ENCODE measurements around the gene CDC27.
"Not testable (repeated sequence)": the region's sequence is repeated elsewhere in the genome, so short reads cannot be mapped to it uniquely, and the experiment has no call there.

The CDC27 gene

GRCh38 chr17:47176389-47176826 lies 12.7 kb downstream of the CDC27 start:
- Histone ChIP-seq H3K36me3 (ENCODE audit: control insufficient read depth, insufficient read depth, low read length) (peaks cover 4% of the 10 kb centered on the region), H3K27me3 (replicated peaks; ENCODE audit: control insufficient read depth, insufficient read depth, low read length) (no peaks in the 10 kb centered on the region), H3K4me3 (replicated peaks; ENCODE audit: low read depth, low read length) (no peak overlapping the region)
- DNase-seq (ENCODE audit: extremely low read depth, insufficient read length) = no peak
- no peak for TF ChIP-seq CTCF (IDR thresholded peaks at IDR 0.05; ENCODE audit: insufficient read depth, low read length, poor library complexity, severe bottlenecking)

DNA sequence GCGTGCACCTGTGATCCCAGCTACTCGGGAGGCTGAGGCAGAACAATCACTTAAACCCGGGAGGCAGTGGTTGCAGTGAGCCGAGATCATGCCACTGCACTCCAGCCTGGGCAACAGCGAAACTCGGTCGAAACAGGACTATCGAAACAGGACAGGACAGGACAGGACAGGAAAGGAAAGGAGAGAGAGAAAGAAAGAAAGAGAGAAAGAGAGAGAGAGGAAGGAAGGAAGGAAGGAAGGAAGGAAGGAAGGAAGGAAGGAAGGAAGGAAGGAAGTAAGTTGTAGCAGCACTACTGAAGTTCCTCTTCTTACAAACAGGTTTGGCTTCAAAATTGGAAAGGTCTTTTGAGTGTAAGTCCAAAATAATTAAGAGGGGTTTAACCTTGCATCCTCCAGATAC lies 14.3 kb downstream of the CDC27 start:
- not testable (repeated sequence) for H3K4me3 ChIP-seq (replicated peaks; ENCODE audit: low read depth, low read length); H3K27me3 ChIP-seq (replicated peaks; ENCODE audit: control insufficient read depth, insufficient read depth, low read length); DNase-seq (ENCODE audit: extremely low read depth, insufficient read length); H3K36me3 ChIP-seq (ENCODE audit: control insufficient read depth, insufficient read depth, low read length)

DNA sequence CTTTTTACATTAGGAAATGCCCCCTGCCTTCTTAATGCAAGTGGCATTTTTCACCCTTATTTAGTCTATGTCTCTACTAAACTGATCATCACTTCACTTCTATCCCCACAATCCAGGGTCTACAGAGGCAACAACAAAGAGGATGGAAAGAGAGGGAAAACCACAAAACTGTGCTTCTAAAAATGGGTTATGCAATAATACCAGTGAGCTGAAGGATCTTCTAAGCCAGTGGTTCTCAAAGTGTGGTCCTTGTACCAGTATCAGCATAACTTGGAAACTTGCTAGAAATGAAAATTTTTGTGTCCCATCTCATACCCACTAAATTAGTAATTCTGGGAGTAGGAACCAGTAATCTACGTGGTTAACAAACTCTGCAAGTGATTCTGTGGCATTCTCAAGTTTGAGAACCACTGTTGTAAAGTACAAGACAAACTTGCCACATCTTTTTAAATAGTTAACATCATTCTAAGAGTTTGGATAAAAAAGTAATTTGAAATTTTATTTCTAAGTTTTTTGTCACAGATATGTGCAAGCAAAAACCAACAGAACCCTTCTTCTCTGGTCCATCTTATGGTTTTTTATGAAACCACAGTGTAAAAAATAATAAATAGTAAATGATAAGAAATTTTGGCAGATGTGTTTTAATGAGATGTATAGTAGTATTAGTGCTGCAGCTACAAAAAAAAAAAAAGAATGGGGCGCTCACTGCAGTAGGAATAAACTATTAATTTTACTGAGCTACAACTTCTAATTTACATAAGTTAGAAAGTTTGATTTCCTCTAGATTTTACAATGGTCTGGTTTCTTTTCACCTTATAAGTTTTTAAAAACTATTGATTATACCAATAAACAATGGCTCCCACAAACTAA lies 16.2 kb downstream of the CDC27 start:
- Histone ChIP-seq H3K4me3 (replicated peaks; ENCODE audit: low read depth, low read length) (no peak overlapping the region), H3K36me3 (ENCODE audit: control insufficient read depth, insufficient read depth, low read length) (peaks cover 4% of the 10 kb centered on the region), H3K27me3 (replicated peaks; ENCODE audit: control insufficient read depth, insufficient read depth, low read length) (no peaks in the 10 kb centered on the region)
- no peak for TF ChIP-seq CTCF (IDR thresholded peaks at IDR 0.05; ENCODE audit: insufficient read depth, low read length, poor library complexity, severe bottlenecking)
- DNase-seq (ENCODE audit: extremely low read depth, insufficient read length) = no peak

DNA sequence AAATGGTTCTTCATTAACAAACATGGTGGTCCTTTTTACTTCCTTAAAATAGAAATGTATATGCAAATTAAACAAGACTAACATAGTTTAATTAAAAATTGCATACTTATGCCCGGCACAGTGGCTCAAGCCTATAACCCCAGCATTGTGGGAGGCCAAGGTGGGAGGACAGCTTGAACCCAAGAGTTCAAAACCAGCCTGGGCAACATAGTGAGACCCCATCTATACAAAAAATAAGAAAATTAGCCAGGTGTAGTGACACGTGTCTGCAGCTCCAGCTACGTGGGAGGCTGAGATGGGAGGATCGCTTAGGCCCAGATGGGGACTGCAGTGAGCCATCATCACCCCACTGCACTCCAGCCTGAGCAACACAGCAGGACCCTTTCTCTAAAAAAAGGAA lies 18.4 kb downstream of the CDC27 start:
- TF ChIP-seq CTCF (IDR thresholded peaks at IDR 0.05; ENCODE audit: insufficient read depth, low read length, poor library complexity, severe bottlenecking) = no peak
- Histone ChIP-seq H3K36me3 (ENCODE audit: control insufficient read depth, insufficient read depth, low read length) (peaks cover 4% of the 10 kb centered on the region), H3K4me3 (replicated peaks; ENCODE audit: low read depth, low read length) (no peak overlapping the region), H3K27me3 (replicated peaks; ENCODE audit: control insufficient read depth, insufficient read depth, low read length) (no peaks in the 10 kb centered on the region)
- DNase-seq (ENCODE audit: extremely low read depth, insufficient read length) = no peak

GRCh38 chr17:47168896-47169295 lies 20.2 kb downstream of the CDC27 start:
- not testable (repeated sequence) for H3K36me3 ChIP-seq (ENCODE audit: control insufficient read depth, insufficient read depth, low read length); H3K4me3 ChIP-seq (replicated peaks; ENCODE audit: low read depth, low read length); H3K27me3 ChIP-seq (replicated peaks; ENCODE audit: control insufficient read depth, insufficient read depth, low read length); DNase-seq (ENCODE audit: extremely low read depth, insufficient read length)

DNA sequence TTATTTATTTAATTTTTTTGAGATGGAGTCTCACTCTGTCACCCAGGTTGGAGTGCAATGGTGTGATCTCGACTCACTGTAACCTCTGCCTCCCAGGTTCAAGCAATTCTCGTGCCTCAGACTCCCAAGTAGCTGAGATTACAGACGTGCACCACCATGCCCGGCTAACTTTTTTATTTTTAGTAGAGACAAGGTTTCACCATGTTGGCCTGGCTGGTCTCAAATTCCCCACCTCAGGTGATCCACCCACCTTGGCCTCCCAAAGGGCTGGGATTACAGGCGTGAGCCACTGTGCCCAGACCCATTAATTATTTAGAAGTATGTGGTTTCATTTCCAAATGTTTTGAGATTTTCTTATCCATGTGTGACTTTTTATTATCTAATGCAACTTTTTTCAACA lies 22.2 kb downstream of the CDC27 start:
- not testable (repeated sequence) for DNase-seq (ENCODE audit: extremely low read depth, insufficient read length); H3K4me3 ChIP-seq (replicated peaks; ENCODE audit: low read depth, low read length); H3K27me3 ChIP-seq (replicated peaks; ENCODE audit: control insufficient read depth, insufficient read depth, low read length); H3K36me3 ChIP-seq (ENCODE audit: control insufficient read depth, insufficient read depth, low read length)

DNA sequence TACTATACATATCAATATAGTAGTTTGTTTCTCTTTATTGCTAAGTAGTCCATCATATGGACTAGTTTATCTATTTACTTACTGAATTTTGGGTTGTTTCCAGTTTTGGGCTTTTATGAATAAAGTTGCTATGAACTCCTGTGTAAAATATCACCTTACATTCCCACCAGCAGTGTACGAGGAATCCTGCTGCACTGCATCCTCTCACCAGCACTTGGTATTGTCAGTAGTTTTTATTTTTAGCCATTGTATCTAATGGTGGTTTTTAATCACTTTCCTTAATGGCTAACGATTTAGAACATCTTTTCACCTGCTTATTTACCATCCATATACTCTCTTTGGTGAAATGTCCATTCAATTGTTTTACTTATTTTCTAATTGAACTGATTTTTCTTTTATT lies 24.0 kb downstream of the CDC27 start:
- Histone ChIP-seq H3K4me3 (replicated peaks; ENCODE audit: low read depth, low read length) (no peak overlapping the region), H3K27me3 (replicated peaks; ENCODE audit: control insufficient read depth, insufficient read depth, low read length) (no peaks in the 10 kb centered on the region), H3K36me3 (ENCODE audit: control insufficient read depth, insufficient read depth, low read length) (peaks cover 1% of the 10 kb centered on the region)
- no peak for TF ChIP-seq CTCF (IDR thresholded peaks at IDR 0.05; ENCODE audit: insufficient read depth, low read length, poor library complexity, severe bottlenecking)
- no peak for DNase-seq (ENCODE audit: extremely low read depth, insufficient read length)

Data from GM06990 (cell line).